A673 (cell line): Measurements from ENCODE around the gene AGBL5. TPM values are rescaled to one million over a fixed set of nuclear protein-coding genes. Genes with fewer than 3 reads are reported as not detected.

ENCODE experiments used
- BruUV-seq: library from RNA; stranded (reverse); fragments of 400-500 nt; replicated peaks from 2 replicates; lab custom pipeline; 2021; lab: Mats Ljungman, UMichigan
- CTCF ChIA-PET: fragments of 300-600 bp; sonication (Branson Sonifier 250); formaldehyde crosslinking; loops from one replicate; lab custom pipeline; 2022; ENCODE audit warnings: antibody characterized with exemption; lab: Charles Lee
- POLR2A ChIA-PET: fragments of 300-600 bp; sonication (Branson Sonifier 250); formaldehyde crosslinking; loops from one replicate; lab custom pipeline; 2022; ENCODE audit warnings: antibody characterized with exemption; ENCODE audit not compliant: low non-redundant PET; lab: Charles Lee
- DNase-seq: peaks from one replicate; pipeline ENCODE4 v3.0.0-alpha.2; 2015; ENCODE audit warnings: low spot score
- H3K27ac ChIP-seq: fragments of 200-600 bp; sonication (generic); 2 replicates; pipeline ENCODE4 v1.5.1; 2016; ENCODE audit warnings: mixed run types, low read depth, mild to moderate bottlenecking, mixed read lengths, antibody characterized with exemption, low read length; ENCODE audit not compliant: poor library complexity, severe bottlenecking
- H3K27me3 ChIP-seq: fragments of 200-600 bp; sonication (generic); replicated peaks from 2 replicates; pipeline ENCODE4 v1.6.1; 2017; ENCODE audit warnings: mixed run types, low read depth, mild to moderate bottlenecking, mixed read lengths, antibody characterized with exemption, low read length; ENCODE audit not compliant: insufficient read depth, poor library complexity
- H3K36me3 ChIP-seq: fragments of 200-600 bp; sonication (generic); 2 replicates; pipeline ENCODE4 v1.6.1; 2016; ENCODE audit warnings: mixed run types, mild to moderate bottlenecking, mixed read lengths, antibody characterized with exemption, low read length; ENCODE audit not compliant: insufficient read depth, poor library complexity, severe bottlenecking
- H3K4me1 ChIP-seq: fragments of 200-600 bp; sonication (generic); 2 replicates; pipeline ENCODE4 v1.6.1; 2017; ENCODE audit warnings: mixed run types, mild to moderate bottlenecking, mixed read lengths, antibody characterized with exemption, low read length; ENCODE audit not compliant: insufficient read depth, poor library complexity, severe bottlenecking
- H3K4me3 ChIP-seq: fragments of 200-600 bp; sonication (generic); 2 replicates; pipeline ENCODE4 v1.5.1; 2016; ENCODE audit warnings: low read depth, mixed run types, mild to moderate bottlenecking, mixed read lengths, low read length; ENCODE audit not compliant: poor library complexity, severe bottlenecking
- H3K9me3 ChIP-seq: fragments of 200-600 bp; sonication (generic); 2 replicates; pipeline ENCODE4 v1.6.1; 2016; ENCODE audit warnings: mixed run types, low read depth, mild to moderate bottlenecking, mixed read lengths, antibody characterized with exemption, low read length; ENCODE audit not compliant: poor library complexity, severe bottlenecking
- CTCF ChIP-seq: fragments of 300-800, 200-600 bp; sonication (generic); conservative IDR thresholded peaks from 2 replicates; pipeline ENCODE4 v1.5.1; 2017; ENCODE audit warnings: low read depth, mild to moderate bottlenecking, antibody characterized with exemption, low read length, moderate library complexity, mixed read lengths
- EZH2 ChIP-seq: fragments of 200-600 bp; sonication (generic); IDR thresholded peaks from 2 replicates; pipeline ENCODE4 v1.6.1; 2017; ENCODE audit warnings: borderline replicate concordance, low read depth, mild to moderate bottlenecking, mixed read lengths, antibody characterized with exemption, low read length; ENCODE audit not compliant: poor library complexity, severe bottlenecking
- intact Hi-C: fragments of 100-400 bp; cut with micrococcal nuclease; formaldehyde crosslinking; loops from one replicate; pipeline ENCODE4 v1.10.0; 2022; ENCODE audit not compliant: unreplicated experiment
- total RNA-seq: library from RNA; stranded (reverse); gene quantifications from 2 replicates; pipeline ENCODE4 v1.2.3, GENCODE V29; 2021

AGBL5 gene
- total RNA-seq, 1 experiment from 2014 or later = 64.1 TPM

DNA sequence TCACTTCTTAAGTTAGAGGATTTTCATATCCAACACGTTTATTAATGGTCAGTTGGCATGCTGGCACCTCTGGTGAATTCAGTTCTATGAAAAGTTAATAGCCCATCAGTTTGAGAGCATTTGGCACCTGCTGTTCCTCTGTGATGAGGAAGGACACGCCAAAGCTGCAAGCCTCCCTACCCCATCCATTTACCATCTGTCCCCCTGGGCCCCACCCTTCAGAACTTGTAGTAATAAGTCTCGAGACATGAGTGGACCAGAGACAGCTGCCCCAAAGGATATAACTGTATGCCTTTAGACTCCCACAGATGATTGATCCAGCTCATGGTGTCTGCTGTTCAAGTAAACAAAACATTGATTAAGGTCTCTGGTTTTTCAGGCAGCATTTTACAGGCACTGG lies 13.7 kb downstream of the AGBL5 start:
- Histone ChIP-seq H3K27ac (no peak overlapping the region), H3K4me3 (no peak overlapping the region), H3K4me1 (peaks cover 6% of the 10 kb centered on the region), H3K36me3 (peaks cover 19% of the 10 kb centered on the region), H3K27me3 (no peaks in the 10 kb centered on the region), H3K9me3 (no peaks in the 10 kb centered on the region)
- intact Hi-C loops = no loop called here
- TF ChIP-seq EZH2 = no peak
- TF ChIP-seq CTCF = no peak
- BruUV-seq = no TSS peak
- CTCF ChIA-PET = no interaction called here
- no peak for DNase-seq
- POLR2A ChIA-PET = interaction anchor here (0.7 kb wide), 1 partner anchor 278 kb away, joined by 9 read pairs; no protein-coding TSS in a partner anchor

DNA sequence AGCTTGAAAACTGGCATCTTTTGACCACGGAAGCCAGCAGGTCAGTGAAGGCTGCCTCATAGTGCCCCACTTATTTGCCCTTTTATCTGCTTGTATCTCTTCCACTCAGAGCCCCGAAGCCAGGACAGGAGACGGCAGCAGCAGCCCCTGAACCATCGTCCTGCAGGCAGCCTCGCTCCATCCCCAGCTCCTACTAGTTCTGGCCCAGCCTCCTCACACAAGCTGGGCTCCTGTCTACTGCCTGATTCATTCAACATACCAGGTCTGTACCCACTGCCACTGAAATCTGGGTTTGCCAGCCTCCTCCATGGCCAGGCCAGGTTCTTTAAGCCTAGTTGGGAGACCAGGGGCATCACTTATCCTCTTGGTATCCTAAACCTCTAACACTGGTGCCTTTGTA lies 15.9 kb downstream of the AGBL5 start:
- POLR2A ChIA-PET = interaction anchor here (0.6 kb wide), 2 partner anchors 17 to 500 kb away, joined by 3 to 5 read pairs; no protein-coding TSS in a partner anchor
- Histone ChIP-seq H3K36me3 (peaks cover 21% of the 10 kb centered on the region), H3K4me1 (peaks cover 16% of the 10 kb centered on the region), H3K9me3 (no peaks in the 10 kb centered on the region), H3K4me3 (no peak overlapping the region), H3K27me3 (no peaks in the 10 kb centered on the region), H3K27ac (no peak overlapping the region)
- intact Hi-C loops = no loop called here
- no peak for DNase-seq
- BruUV-seq = no TSS peak
- TF ChIP-seq CTCF (no peak), EZH2 (no peak)
- CTCF ChIA-PET = no interaction called here

- Histone ChIP-seq H3K27ac (peak overlapping the region; percentile 14), H3K9me3 (no peaks in the 10 kb centered on the region), H3K4me3 (no peak overlapping the region), H3K27me3 (no peaks in the 10 kb centered on the region), H3K4me1 (peaks cover 30% of the 10 kb centered on the region), H3K36me3 (peaks cover 21% of the 10 kb centered on the region)
- intact Hi-C loops = no loop called here
- CTCF ChIA-PET = interaction anchor here (0.5 kb wide), 1 partner anchor 53 kb away, joined by 5 read pairs; no protein-coding TSS in a partner anchor
- TF ChIP-seq EZH2 (no peak), CTCF (no peak)
- no TSS peak for BruUV-seq
- DNase-seq = no peak
- POLR2A ChIA-PET = no interaction called here
Observed at GRCh38 chr2:27069436-27069835, 18.0 kb downstream of the AGBL5 start.
